NCI-H2029 treated with DMSO at 0.1 percent for 48 hours (cell line): ENCODE measurements around the gene ITGB5.

ENCODE experiments used
- DNase-seq: peaks from one replicate; lab custom pipeline; 2025; lab: John Stamatoyannopoulos, UW

Gene ITGB5

GRCh38 chr3:124896824-124897526 is 9.8 kb upstream of the ITGB5 start:
- DNase-seq: no peak

GRCh38 chr3:124895756-124896155 is 8.6 kb upstream of the ITGB5 start:
- DNase-seq: no peak

GRCh38 chr3:124893526-124893925 is 6.4 kb upstream of the ITGB5 start:
- no peak for DNase-seq

- DNase-seq: no peak
Measured at GRCh38 chr3:124890573-124891190, 3.5 kb upstream of the ITGB5 start.

GRCh38 chr3:124888482-124889441 is 1.6 kb upstream of the ITGB5 start:
- no peak for DNase-seq

- DNase-seq: no peak
Measured at GRCh38 chr3:124887932-124888298, 750 bp upstream of the ITGB5 start.

GRCh38 chr3:124886168-124887056 is 753 bp downstream of the ITGB5 start:
- DNase-seq: no peak

- no peak for DNase-seq
Measured at GRCh38 chr3:124885466-124886167, 1.5 kb downstream of the ITGB5 start.

GRCh38 chr3:124884474-124885101 is 2.6 kb downstream of the ITGB5 start:
- no peak for DNase-seq

- no peak for DNase-seq
Measured at GRCh38 chr3:124883766-124884473, 3.2 kb downstream of the ITGB5 start.

- no peak for DNase-seq
Measured at GRCh38 chr3:124882816-124883747, 4.1 kb downstream of the ITGB5 start.

- no peak for DNase-seq
Measured at GRCh38 chr3:124881976-124882697, 5.0 kb downstream of the ITGB5 start.

GRCh38 chr3:124879337-124879680 is 7.9 kb downstream of the ITGB5 start:
- no peak for DNase-seq

GRCh38 chr3:124878561-124879336 is 8.4 kb downstream of the ITGB5 start:
- DNase-seq: no peak

GRCh38 chr3:124877674-124878073 is 9.5 kb downstream of the ITGB5 start:
- no peak for DNase-seq

GRCh38 chr3:124876401-124876878 is 10.7 kb downstream of the ITGB5 start:
- DNase-seq: no peak

GRCh38 chr3:124873226-124873625 is 13.9 kb downstream of the ITGB5 start:
- DNase-seq: no peak
